Globus pallidus (tissue), 1 donor: ENCODE data around the gene TSPAN4.
A peak's percentile ranks its signal among the peaks of the same experiment; 100 is the strongest.

ENCODE experiments used
- DNase-seq: peaks from one replicate; pipeline ENCODE4 v3.0.0-alpha.2; 2015; ENCODE audit warnings: low spot score

The TSPAN4 gene

GRCh38 chr11:804599-804964 is 38.1 kb upstream of the TSPAN4 start:
- no peak for DNase-seq

GRCh38 chr11:808427-809286 is 34.0 kb upstream of the TSPAN4 start:
- DNase-seq = no peak

GRCh38 chr11:809287-810039 is 33.2 kb upstream of the TSPAN4 start, which contains the start of gene RPLP2:
RPLP2 (plus strand) TSS chr11:809967; CDS start chr11:810235, 268 bp downstream.
- DNase-seq = peak; percentile 96

GRCh38 chr11:810040-810567 is 32.5 kb upstream of the TSPAN4 start:
- no peak for DNase-seq

- DNase-seq = no peak
These were observed 31.0 kb upstream of the TSPAN4 start for GRCh38 chr11:811446-812245.

GRCh38 chr11:812390-812789 is 30.3 kb upstream of the TSPAN4 start:
- DNase-seq = no peak

- DNase-seq = no peak
These were observed 29.6 kb upstream of the TSPAN4 start for GRCh38 chr11:813072-813455.

GRCh38 chr11:813456-814096 is 29.1 kb upstream of the TSPAN4 start:
- DNase-seq = no peak

- DNase-seq = no peak
These were observed 26.8 kb upstream of the TSPAN4 start for GRCh38 chr11:815675-816432.

GRCh38 chr11:816433-816779 is 26.2 kb upstream of the TSPAN4 start:
- no peak for DNase-seq

- no peak for DNase-seq
These were observed 24.1 kb upstream of the TSPAN4 start, which contains the start of gene PNPLA2 for GRCh38 chr11:818396-819128. PNPLA2 (plus strand) TSS chr11:818914; CDS start chr11:819719, 805 bp downstream.

- peak; percentile 91 for DNase-seq
These were observed 23.3 kb upstream of the TSPAN4 start for GRCh38 chr11:819129-819931.

- DNase-seq = no peak
These were observed 22.6 kb upstream of the TSPAN4 start for GRCh38 chr11:819943-820649.

- no peak for DNase-seq
These were observed 21.8 kb upstream of the TSPAN4 start for GRCh38 chr11:820655-821511.

GRCh38 chr11:821512-822371 is 20.9 kb upstream of the TSPAN4 start:
- DNase-seq = no peak

- DNase-seq = no peak
These were observed 19.0 kb upstream of the TSPAN4 start for GRCh38 chr11:823441-824291.
